ENCODE measurements around the gene MGME1.

Gene MGME1

DNA sequence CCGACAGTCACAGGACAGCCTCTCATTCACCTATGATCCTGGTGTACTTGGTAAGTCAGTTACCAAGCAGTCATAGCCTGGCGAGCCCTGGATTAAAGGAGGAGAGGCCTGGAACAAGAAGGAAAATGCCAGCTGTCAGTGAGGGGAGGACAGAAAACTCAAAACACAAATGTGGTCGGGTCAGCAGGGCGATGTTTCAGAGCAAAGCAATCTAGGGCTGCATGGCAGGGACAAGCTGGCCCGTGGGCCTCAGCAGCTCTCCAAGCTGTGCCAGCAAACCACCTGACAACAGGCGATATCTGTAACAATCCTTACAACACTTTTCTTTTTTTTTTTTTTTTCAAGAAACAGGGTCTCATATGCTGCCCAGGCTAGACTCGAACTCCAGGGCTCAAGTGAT is 40.3 kb downstream of the MGME1 start:
- H3K4me3 ChIP-seq (ENCODE audit: low read depth, low read length), result no peak overlapping the region
- H3K27ac ChIP-seq, result peak overlapping the region; percentile 63
- TF ChIP-seq, protein P1, sequence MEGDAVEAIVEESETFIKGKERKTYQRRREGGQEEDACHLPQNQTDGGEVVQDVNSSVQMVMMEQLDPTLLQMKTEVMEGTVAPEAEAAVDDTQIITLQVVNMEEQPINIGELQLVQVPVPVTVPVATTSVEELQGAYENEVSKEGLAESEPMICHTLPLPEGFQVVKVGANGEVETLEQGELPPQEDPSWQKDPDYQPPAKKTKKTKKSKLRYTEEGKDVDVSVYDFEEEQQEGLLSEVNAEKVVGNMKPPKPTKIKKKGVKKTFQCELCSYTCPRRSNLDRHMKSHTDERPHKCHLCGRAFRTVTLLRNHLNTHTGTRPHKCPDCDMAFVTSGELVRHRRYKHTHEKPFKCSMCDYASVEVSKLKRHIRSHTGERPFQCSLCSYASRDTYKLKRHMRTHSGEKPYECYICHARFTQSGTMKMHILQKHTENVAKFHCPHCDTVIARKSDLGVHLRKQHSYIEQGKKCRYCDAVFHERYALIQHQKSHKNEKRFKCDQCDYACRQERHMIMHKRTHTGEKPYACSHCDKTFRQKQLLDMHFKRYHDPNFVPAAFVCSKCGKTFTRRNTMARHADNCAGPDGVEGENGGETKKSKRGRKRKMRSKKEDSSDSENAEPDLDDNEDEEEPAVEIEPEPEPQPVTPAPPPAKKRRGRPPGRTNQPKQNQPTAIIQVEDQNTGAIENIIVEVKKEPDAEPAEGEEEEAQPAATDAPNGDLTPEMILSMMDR (IDR thresholded peaks at IDR 0.05; ENCODE audit: low read depth, low read length), result no peak
- no peaks in the 10 kb centered on the region for H3K9me3 ChIP-seq (ENCODE audit: severe bottlenecking)
- no peaks in the 10 kb centered on the region for H3K27me3 ChIP-seq (ENCODE audit: insufficient read depth, low read depth, severe bottlenecking)
- H3K36me3 ChIP-seq, result no peaks in the 10 kb centered on the region
- no peak for DNase-seq

DNA sequence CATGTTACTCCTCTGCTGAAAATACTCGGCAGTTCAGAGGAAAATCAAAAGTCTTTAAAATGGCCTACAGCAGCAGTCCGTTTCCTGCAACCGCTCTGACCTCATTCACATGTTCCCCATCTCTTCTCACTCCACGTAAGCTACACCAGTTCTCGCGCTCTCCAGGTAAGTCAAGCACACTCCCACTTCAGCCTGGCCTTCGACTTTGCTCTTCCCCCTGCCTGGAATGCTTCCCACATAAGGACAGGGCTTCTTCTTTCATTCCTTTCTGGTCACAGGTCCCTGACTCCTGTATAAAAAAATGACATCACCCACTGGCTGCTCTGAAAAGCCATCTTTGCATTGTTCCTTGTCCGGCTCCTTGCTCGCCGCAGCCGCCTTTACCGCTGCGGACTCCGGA is 42.7 kb downstream of the MGME1 start:
- TF ChIP-seq, protein P1 (IDR thresholded peaks at IDR 0.05; ENCODE audit: low read depth, low read length), result no peak
- DNase-seq, result no peak
- Histone ChIP-seq H3K9me3 (ENCODE audit: severe bottlenecking) (no peaks in the 10 kb centered on the region), H3K27me3 (ENCODE audit: insufficient read depth, low read depth, severe bottlenecking) (no peaks in the 10 kb centered on the region), H3K36me3 (no peaks in the 10 kb centered on the region), H3K27ac (no peak overlapping the region), H3K4me3 (ENCODE audit: low read depth, low read length) (no peak overlapping the region)

DNA sequence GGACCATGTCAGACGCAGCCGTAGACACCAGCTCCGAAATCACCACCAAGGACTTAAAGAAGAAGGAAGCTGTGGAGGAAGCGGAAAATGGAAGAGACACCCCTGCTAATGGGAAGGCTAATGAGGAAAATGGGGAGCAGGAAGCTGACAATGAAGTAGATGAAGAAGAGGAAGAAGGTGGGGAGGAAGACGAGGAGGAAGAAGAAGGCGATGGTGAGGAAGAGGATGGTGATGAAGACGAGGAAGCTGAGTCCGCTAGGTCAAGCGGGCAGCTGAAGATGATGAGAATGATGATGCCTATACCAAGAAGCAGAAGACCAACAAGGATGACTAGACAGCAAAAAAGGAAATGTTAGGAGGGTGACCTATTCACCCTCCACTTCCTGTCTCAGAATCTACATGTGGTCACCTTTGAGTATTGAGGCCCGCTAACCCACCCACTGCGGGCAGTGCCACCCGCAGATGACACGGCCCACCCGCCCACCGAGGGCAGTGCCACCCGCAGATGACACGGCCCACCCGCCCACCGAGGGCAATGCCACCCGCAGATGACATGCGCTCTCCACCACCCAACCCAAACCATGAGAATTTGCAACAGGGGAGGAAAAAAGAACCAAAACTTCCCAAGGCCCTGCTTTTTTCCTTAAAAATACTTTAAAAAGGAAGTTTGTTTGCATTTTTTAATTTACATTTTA is 43.3 kb downstream of the MGME1 start:
- TF ChIP-seq, protein P1 (IDR thresholded peaks at IDR 0.05; ENCODE audit: low read depth, low read length), result no peak
- no peak overlapping the region for H3K27ac ChIP-seq
- no peaks in the 10 kb centered on the region for H3K27me3 ChIP-seq (ENCODE audit: insufficient read depth, low read depth, severe bottlenecking)
- H3K4me3 ChIP-seq (ENCODE audit: low read depth, low read length), result no peak overlapping the region
- no peaks in the 10 kb centered on the region for H3K36me3 ChIP-seq
- DNase-seq, result no peak
- H3K9me3 ChIP-seq (ENCODE audit: severe bottlenecking), result no peaks in the 10 kb centered on the region

DNA sequence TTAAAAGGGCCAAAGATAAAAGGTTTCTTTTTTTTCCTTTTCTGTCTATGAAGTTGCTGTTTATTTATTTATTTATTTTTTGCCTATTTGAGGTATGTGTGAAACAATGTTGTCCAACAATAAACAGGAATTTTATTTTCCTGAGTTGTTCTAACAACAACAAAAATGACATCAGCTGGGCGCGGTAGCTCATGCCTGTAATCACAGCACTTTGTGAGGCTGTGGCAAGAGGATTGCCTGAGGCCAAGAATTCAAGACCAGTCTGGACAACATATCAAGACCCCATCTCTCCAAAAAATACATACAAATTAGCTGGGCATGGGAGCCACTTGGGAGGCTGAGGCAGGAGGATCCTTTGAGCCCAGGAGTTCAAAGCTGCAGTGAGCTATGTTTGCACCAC is 44.1 kb downstream of the MGME1 start:
- DNase-seq, result no peak
- Histone ChIP-seq H3K4me3 (ENCODE audit: low read depth, low read length) (no peak overlapping the region), H3K36me3 (no peaks in the 10 kb centered on the region), H3K27ac (no peak overlapping the region), H3K27me3 (ENCODE audit: insufficient read depth, low read depth, severe bottlenecking) (no peaks in the 10 kb centered on the region), H3K9me3 (ENCODE audit: severe bottlenecking) (no peaks in the 10 kb centered on the region)
- TF ChIP-seq, protein P1 (IDR thresholded peaks at IDR 0.05; ENCODE audit: low read depth, low read length), result no peak

DNA sequence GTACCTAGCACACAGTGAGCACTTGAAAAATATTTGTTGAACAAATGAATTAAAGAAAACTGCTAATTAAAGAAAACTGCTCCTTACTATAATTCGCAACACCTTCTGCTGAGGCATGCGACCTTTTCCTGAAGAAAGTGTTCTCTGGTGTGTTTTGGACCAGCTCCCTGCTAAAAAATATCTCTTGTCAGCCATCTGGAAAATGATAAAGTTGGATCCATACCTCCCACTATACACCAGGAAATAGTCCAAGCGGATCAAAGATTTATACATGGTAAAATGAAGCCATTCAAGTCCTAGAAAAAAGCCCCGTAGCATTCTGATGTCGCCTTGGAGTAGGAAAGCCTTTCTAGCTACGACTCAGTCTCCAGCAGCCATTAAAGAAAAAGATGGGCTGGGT is 45.6 kb downstream of the MGME1 start:
- Histone ChIP-seq H3K4me3 (ENCODE audit: low read depth, low read length) (no peak overlapping the region), H3K9me3 (ENCODE audit: severe bottlenecking) (no peaks in the 10 kb centered on the region), H3K27ac (no peak overlapping the region), H3K27me3 (ENCODE audit: insufficient read depth, low read depth, severe bottlenecking) (no peaks in the 10 kb centered on the region), H3K36me3 (no peaks in the 10 kb centered on the region)
- DNase-seq, result no peak
- TF ChIP-seq, protein P1 (IDR thresholded peaks at IDR 0.05; ENCODE audit: low read depth, low read length), result no peak

DNA sequence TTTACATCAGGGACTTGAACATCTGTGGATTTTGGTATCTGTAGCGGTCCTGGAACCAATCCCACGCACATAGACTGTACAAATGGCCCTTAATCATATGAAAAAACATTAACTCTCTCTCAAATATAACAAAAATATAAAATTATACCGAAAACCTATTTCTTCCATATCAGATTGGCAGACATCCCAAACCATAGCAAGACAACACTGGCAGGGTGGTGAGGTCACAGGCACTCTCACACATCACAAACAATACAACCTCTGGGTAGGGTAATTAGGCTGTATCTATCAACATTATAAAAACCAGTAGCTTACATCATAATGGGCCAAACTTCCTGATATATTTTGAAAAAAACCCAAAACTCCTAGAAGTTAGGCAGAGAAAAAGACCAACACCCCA is 48.0 kb downstream of the MGME1 start:
- TF ChIP-seq, protein P1 (IDR thresholded peaks at IDR 0.05; ENCODE audit: low read depth, low read length), result no peak
- Histone ChIP-seq H3K9me3 (ENCODE audit: severe bottlenecking) (no peaks in the 10 kb centered on the region), H3K36me3 (no peaks in the 10 kb centered on the region; the same call in 1 of the 2 replicates), H3K27ac (no peak overlapping the region), H3K27me3 (ENCODE audit: insufficient read depth, low read depth, severe bottlenecking) (no peaks in the 10 kb centered on the region), H3K4me3 (ENCODE audit: low read depth, low read length) (no peak overlapping the region)
- DNase-seq, result no peak
